GM10248 (cell line): ENCODE data around the gene SPACA9.

ENCODE experiments used
- CTCF ChIA-PET: fragments of 300-600 bp; sonication (Branson Sonifier 250); formaldehyde crosslinking; extraction: SDS; loops from one replicate; lab custom pipeline; 2021; ENCODE audit warnings: antibody characterized with exemption; lab: Yijun Ruan, JAX
- POLR2A ChIA-PET: fragments of 350-650 bp; sonication (Branson Sonifier 250); formaldehyde crosslinking; extraction: SDS; loops from one replicate; lab custom pipeline; 2020; ENCODE audit warnings: antibody characterized with exemption; lab: Yijun Ruan, JAX
- DNase-seq: peaks from one replicate; pipeline ENCODE4 v3.0.0; 2012; ENCODE audit errors: extremely low spot score
- TF ChIP-seq, protein P1 (sequence below): IDR thresholded peaks from 2 replicates; pipeline ENCODE4 v1.5.1; 2012; ENCODE audit warnings: mild to moderate bottlenecking, low read depth; ENCODE audit errors: extremely low read depth, missing control alignments, control extremely low read depth

SPACA9 gene

DNA sequence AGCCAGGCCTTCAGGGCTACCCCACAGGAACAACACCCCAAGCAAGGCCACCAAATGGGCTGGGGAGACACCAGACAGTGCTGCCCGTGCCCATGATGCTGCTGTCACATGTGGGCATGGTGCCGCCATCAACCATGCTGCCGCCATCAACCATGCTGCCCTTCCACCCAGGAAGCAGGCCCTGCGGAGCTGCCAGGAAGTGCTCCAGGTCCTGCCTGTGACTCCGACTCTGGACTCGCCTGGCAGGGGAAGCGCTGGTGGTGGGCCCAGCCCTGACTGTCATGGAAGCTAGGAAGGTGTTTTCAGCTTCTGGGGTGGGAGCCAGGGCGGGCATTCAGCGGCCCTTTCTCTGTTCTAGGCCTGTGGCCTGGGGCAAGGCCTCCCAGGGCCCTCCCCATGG is 9.4 kb upstream of the SPACA9 start:
- ChIA-PET CTCF (no interaction called here), POLR2A (no interaction called here)
- DNase-seq, result no peak
- TF ChIP-seq, protein P1, sequence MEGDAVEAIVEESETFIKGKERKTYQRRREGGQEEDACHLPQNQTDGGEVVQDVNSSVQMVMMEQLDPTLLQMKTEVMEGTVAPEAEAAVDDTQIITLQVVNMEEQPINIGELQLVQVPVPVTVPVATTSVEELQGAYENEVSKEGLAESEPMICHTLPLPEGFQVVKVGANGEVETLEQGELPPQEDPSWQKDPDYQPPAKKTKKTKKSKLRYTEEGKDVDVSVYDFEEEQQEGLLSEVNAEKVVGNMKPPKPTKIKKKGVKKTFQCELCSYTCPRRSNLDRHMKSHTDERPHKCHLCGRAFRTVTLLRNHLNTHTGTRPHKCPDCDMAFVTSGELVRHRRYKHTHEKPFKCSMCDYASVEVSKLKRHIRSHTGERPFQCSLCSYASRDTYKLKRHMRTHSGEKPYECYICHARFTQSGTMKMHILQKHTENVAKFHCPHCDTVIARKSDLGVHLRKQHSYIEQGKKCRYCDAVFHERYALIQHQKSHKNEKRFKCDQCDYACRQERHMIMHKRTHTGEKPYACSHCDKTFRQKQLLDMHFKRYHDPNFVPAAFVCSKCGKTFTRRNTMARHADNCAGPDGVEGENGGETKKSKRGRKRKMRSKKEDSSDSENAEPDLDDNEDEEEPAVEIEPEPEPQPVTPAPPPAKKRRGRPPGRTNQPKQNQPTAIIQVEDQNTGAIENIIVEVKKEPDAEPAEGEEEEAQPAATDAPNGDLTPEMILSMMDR, result no peak

GRCh38 chr9:132873403-132873802 is 5.3 kb upstream of the SPACA9 start:
- DNase-seq, result no peak
- ChIA-PET POLR2A (no interaction called here), CTCF (interaction anchor here (0.9 to 3.8 kb wide), 2 partner anchors 22 to 29 kb away, joined by 3 to 16 read pairs; no protein-coding TSS in a partner anchor)
- TF ChIP-seq, protein P1, result no peak

DNA sequence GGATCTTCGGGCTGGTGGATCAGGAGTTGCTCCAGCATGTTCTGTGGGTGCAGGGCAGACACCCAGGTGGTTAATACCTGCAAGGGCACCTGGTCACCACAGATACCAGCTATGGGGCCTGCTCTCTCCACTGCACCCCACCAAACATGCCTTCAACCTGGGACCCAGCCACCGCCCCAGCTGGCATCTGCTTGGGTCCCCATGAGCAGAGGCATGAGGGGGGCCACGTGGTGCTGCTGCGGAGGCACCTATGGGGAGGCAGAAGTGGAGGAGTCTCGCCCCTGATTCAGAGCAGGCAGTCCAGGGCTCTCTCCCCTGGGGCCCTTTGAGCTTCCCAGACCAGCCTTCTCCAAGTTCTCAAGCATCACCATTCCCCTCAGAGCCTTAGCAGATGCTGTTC is 3.5 kb upstream of the SPACA9 start:
- POLR2A ChIA-PET, result no interaction called here
- DNase-seq, result no peak
- CTCF ChIA-PET, result interaction anchor here (1.4 to 3.8 kb wide), 2 partner anchors 8 to 27 kb away, joined by 4 to 16 read pairs; no protein-coding TSS in a partner anchor
- TF ChIP-seq, protein P1, result no peak

GRCh38 chr9:132876849-132877248 is 1.8 kb upstream of the SPACA9 start:
- ChIA-PET POLR2A (no interaction called here), CTCF (interaction anchor here (1.2 to 1.4 kb wide), 3 partner anchors 12 to 26 kb away, joined by 3 to 6 read pairs (median 5); no protein-coding TSS in a partner anchor)
- no peak for DNase-seq
- TF ChIP-seq, protein P1, result no peak

DNA sequence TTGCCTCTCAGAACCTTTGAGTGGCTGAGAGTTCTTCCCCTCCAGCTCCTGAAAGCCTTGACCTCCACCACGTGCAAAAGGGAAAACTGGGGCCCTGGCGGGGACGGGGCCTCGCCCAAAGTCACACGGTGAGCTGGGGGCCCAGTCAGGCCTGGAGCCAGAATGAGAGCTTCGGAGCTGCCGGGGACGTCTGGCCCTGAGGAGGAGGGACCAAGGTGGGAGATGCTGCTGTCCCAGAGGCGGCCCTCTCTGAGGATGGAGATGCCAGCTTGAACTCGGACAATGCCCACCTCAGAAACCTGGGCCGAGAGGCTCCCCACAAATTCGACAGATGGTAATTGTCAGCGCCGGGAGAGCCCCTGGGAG is 1.3 kb upstream of the SPACA9 start:
- DNase-seq, result no peak
- CTCF ChIA-PET, result interaction anchor here (1.2 to 1.4 kb wide), 3 partner anchors 13 to 25 kb away, joined by 3 to 6 read pairs (median 5); no protein-coding TSS in a partner anchor
- TF ChIP-seq, protein P1, result no peak
- POLR2A ChIA-PET, result no interaction called here

GRCh38 chr9:132877824-132878694 is 639 bp upstream of the SPACA9 start, which contains the start of gene AK8:
Gene AK8 (minus strand): TSS chr9:132878284. CDS start chr9:132878255, 29 bp downstream.
- POLR2A ChIA-PET, result no interaction called here
- CTCF ChIA-PET, result interaction anchor here (1.2 to 2.8 kb wide), 5 partner anchors 13 to 25 kb away, joined by 3 to 25 read pairs (median 6); no protein-coding TSS in a partner anchor
- TF ChIP-seq, protein P1, result no peak
- DNase-seq, result peak; percentile 95
